ENCODE measurements around the gene NFATC2IP. TPM values are rescaled to one million over a fixed set of nuclear protein-coding genes. Genes with fewer than 3 reads are reported as not detected.
"Not testable (repeated sequence)": the region's sequence is repeated elsewhere in the genome, so short reads cannot be mapped to it uniquely, and the experiment has no call there.

Gene NFATC2IP
- total RNA-seq, 4 donors from 2014 or later: 26.4 to 65.3 (median 35.1) TPM

- H3K27ac ChIP-seq: no peak overlapping the region
- no peaks in the 10 kb centered on the region for H3K4me1 ChIP-seq
- no peak for DNase-seq (ENCODE audit: low spot score in 2 of 2)
- no peaks in the 10 kb centered on the region for H3K9me3 ChIP-seq
- no peaks in the 10 kb centered on the region for H3K27me3 ChIP-seq
- no peak overlapping the region for H3K4me3 ChIP-seq
- TF ChIP-seq POLR2AphosphoS5 (IDR thresholded peaks at IDR 0.05) (no peak), POLR2A (IDR thresholded peaks at IDR 0.05) (no peak), CTCF (IDR thresholded peaks at IDR 0.05) (no peak), EP300 (IDR thresholded peaks at IDR 0.05) (no peak)
- 93% methylated on average over 2 of the region's 2 CpGs for WGBS
- H3K36me3 ChIP-seq: peaks cover 50% of the 10 kb centered on the region
Observed at GRCh38 chr16:28964496-28964895, 13.8 kb downstream of the NFATC2IP start.

- no peak for TF ChIP-seq EP300 (IDR thresholded peaks at IDR 0.05)
- TF ChIP-seq POLR2A (IDR thresholded peaks at IDR 0.05): no peak
- TF ChIP-seq POLR2AphosphoS5 (IDR thresholded peaks at IDR 0.05): no peak
- Histone ChIP-seq H3K4me3 (no peak overlapping the region), H3K36me3 (peaks cover 32% of the 10 kb centered on the region), H3K9me3 (no peaks in the 10 kb centered on the region), H3K27ac (no peak overlapping the region), H3K27me3 (no peaks in the 10 kb centered on the region), H3K4me1 (no peaks in the 10 kb centered on the region)
- 92% methylated on average over 4 of the region's 4 CpGs for WGBS
- DNase-seq (ENCODE audit: low spot score in 2 of 2): no peak
Observed at GRCh38 chr16:28967156-28967555, 16.4 kb downstream of the NFATC2IP start.

GRCh38 chr16:28969696-28970095 lies 19.0 kb downstream of the NFATC2IP start:
- H3K27me3 ChIP-seq; H3K4me1 ChIP-seq; H3K36me3 ChIP-seq; DNase-seq (ENCODE audit: low spot score in 2 of 2); H3K4me3 ChIP-seq; H3K9me3 ChIP-seq; H3K27ac ChIP-seq: not testable (repeated sequence)
- WGBS: 93% methylated on average over 2 of the region's 2 CpGs

- Histone ChIP-seq H3K27me3 (no peaks in the 10 kb centered on the region), H3K4me3 (peak overlapping the region; percentile 98), H3K9me3 (no peaks in the 10 kb centered on the region), H3K27ac (peak overlapping the region; percentile 82), H3K4me1 (peaks cover 23% of the 10 kb centered on the region), H3K36me3 (peaks cover 14% of the 10 kb centered on the region)
- peak in 1 of 2 donors; percentile 52 for TF ChIP-seq CTCF (IDR thresholded peaks at IDR 0.05)
- TF ChIP-seq EP300 (IDR thresholded peaks at IDR 0.05): no peak
- 1% methylated on average over 14 of the region's 17 CpGs for WGBS
- DNase-seq (ENCODE audit: low spot score in 2 of 2): no peak
Observed at GRCh38 chr16:28974007-28974436, 23.3 kb downstream of the NFATC2IP start.

- Histone ChIP-seq H3K4me3 (peak within 1 kb of the TSS; percentile 98), H3K36me3 (peaks cover 20% of the 10 kb centered on the region), H3K4me1 (peaks cover 23% of the 10 kb centered on the region), H3K27me3 (no peaks in the 10 kb centered on the region), H3K9me3 (no peaks in the 10 kb centered on the region), H3K27ac (peak within 1 kb of the TSS; percentile 82)
- TF ChIP-seq POLR2AphosphoS5 (IDR thresholded peaks at IDR 0.05) (peak; percentile 82 to 96 (median 95)), CTCF (IDR thresholded peaks at IDR 0.05) (no peak), POLR2A (IDR thresholded peaks at IDR 0.05) (peak in 1 of 2 donors; percentile 7), EP300 (IDR thresholded peaks at IDR 0.05) (no peak)
- WGBS: 1% methylated on average over 15 of the region's 60 CpGs
- peak; percentile 98 to 99 for DNase-seq (ENCODE audit: low spot score in 2 of 2)
Observed at GRCh38 chr16:28974437-28975157, 23.9 kb downstream of the NFATC2IP start, which contains the start of gene SPNS1. Gene SPNS1 (plus strand): TSS chr16:28974778. CDS start chr16:28975152, 374 bp downstream.

GRCh38 chr16:28975158-28975599 lies 24.4 kb downstream of the NFATC2IP start:
- Histone ChIP-seq H3K4me3 (peak overlapping the region; percentile 98), H3K9me3 (no peaks in the 10 kb centered on the region), H3K27me3 (no peaks in the 10 kb centered on the region), H3K27ac (peak overlapping the region; percentile 82), H3K36me3 (peaks cover 26% of the 10 kb centered on the region), H3K4me1 (peaks cover 23% of the 10 kb centered on the region)
- 5% methylated on average over 12 of the region's 30 CpGs for WGBS
- DNase-seq (ENCODE audit: low spot score in 2 of 2): no peak
- TF ChIP-seq POLR2A (IDR thresholded peaks at IDR 0.05) (no peak), CTCF (IDR thresholded peaks at IDR 0.05) (no peak), EP300 (IDR thresholded peaks at IDR 0.05) (no peak), POLR2AphosphoS5 (IDR thresholded peaks at IDR 0.05) (no peak)

All from suprapubic skin (tissue), 4 donors.